ENCODE measurements around the gene KCTD1.

DNA sequence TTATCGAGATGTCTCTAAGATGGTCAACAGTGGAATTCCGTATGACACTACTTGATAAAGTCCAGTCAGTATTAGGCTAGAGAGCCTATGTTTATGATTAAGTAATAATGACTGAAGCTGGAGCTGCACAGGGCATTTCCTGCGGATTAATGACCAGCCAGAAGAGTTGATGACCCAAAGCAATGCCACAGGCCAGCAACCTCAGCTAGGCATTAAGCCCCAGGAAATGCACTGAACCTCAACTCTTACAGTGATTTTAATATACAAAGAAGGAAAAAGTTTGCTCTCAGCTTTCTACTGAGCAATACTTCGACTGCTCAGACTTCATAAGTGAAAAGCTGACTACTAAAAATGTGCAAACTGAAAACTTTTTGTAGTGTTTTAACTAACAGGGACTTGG is 3.9 kb downstream of the KCTD1 start:
- no peak for TF ChIP-seq HDGF (IDR thresholded peaks at IDR 0.05; ENCODE audit: borderline replicate concordance)
- TF ChIP-seq SUZ12 (IDR thresholded peaks at IDR 0.05) = no peak
- no peak for TF ChIP-seq SP1 (IDR thresholded peaks at IDR 0.05)
